Activated CD4-positive, alpha-beta memory T cell treated with anti-CD3 and anti-CD28 coated beads for 36 hours (primary cell): ENCODE results near the gene IRF7. TPM values are rescaled to one million over a fixed set of nuclear protein-coding genes. Genes with fewer than 3 reads are reported as not detected.

Source experiments
- CTCF ChIA-PET: fragments of 350-600 bp; sonication (Branson Sonifier 250); formaldehyde crosslinking; loops from one replicate; lab custom pipeline; 2021; ENCODE audit warnings: antibody characterized with exemption, inconsistent platforms; lab: Charles Lee
- POLR2A ChIA-PET: fragments of 350-600 bp; sonication (Branson Sonifier 250); formaldehyde crosslinking; loops from one replicate; lab custom pipeline; 2021; ENCODE audit warnings: antibody characterized with exemption; lab: Charles Lee
- DNase-seq: peaks from one replicate; pipeline ENCODE4 v3.0.0-alpha.2; 2020
- H3K27ac Mint-ChIP-seq: one replicate; pipeline ENCODE4 v1.8.0; 2021; ENCODE audit warnings: mixed read lengths
- H3K27me3 Mint-ChIP-seq: one replicate; pipeline ENCODE4 v1.8.0; 2021; ENCODE audit warnings: mixed read lengths
- H3K36me3 Mint-ChIP-seq: one replicate; pipeline ENCODE4 v1.8.0; 2021; ENCODE audit warnings: mixed read lengths
- H3K4me1 Mint-ChIP-seq: one replicate; pipeline ENCODE4 v1.8.0; 2021; ENCODE audit warnings: low read depth, mixed read lengths
- H3K4me3 Mint-ChIP-seq: one replicate; pipeline ENCODE4 v1.8.0; 2021; ENCODE audit warnings: mild to moderate bottlenecking, mixed read lengths
- H3K9me3 Mint-ChIP-seq: one replicate; pipeline ENCODE4 v1.8.0; 2021; ENCODE audit warnings: mixed read lengths
- intact Hi-C: fragments of 100-400 bp; cut with micrococcal nuclease; formaldehyde crosslinking; loops from one replicate; pipeline ENCODE4 v1.15.1; 2023
- total RNA-seq, 2 experiments: library from RNA; stranded (reverse); gene quantifications; one replicate each; pipeline ENCODE4 v1.2.3, GENCODE V29; 2021

The IRF7 gene
- total RNA-seq, 2 experiments from 2014 or later = 79.9 to 80.7 TPM

GRCh38 chr11:624705-625635, 9.2 kb upstream of the IRF7 start, which contains the start of gene CDHR5:
Gene CDHR5 (minus strand): TSS chr11:624955. CDS start chr11:624902, 53 bp downstream.
- H3K4me3 Mint-ChIP-seq = no peak within 1 kb of the TSS
- peaks cover 20% of the 10 kb centered on the region for H3K4me1 Mint-ChIP-seq
- H3K36me3 Mint-ChIP-seq = peaks cover 1% of the 10 kb centered on the region
- intact Hi-C loops = no loop called here
- POLR2A ChIA-PET = no interaction called here
- no peaks in the 10 kb centered on the region for H3K9me3 Mint-ChIP-seq
- CTCF ChIA-PET = no interaction called here
- no peak for DNase-seq
- no peak within 1 kb of the TSS for H3K27ac Mint-ChIP-seq
- peaks cover 10% of the 10 kb centered on the region for H3K27me3 Mint-ChIP-seq

GRCh38 chr11:623999-624704, 8.4 kb upstream of the IRF7 start:
- peaks cover 1% of the 10 kb centered on the region for H3K36me3 Mint-ChIP-seq
- ChIA-PET POLR2A (no interaction called here), CTCF (no interaction called here)
- peaks cover 14% of the 10 kb centered on the region for H3K4me1 Mint-ChIP-seq
- no peaks in the 10 kb centered on the region for H3K9me3 Mint-ChIP-seq
- H3K27me3 Mint-ChIP-seq = peaks cover 10% of the 10 kb centered on the region
- no peak overlapping the region for H3K4me3 Mint-ChIP-seq
- DNase-seq = no peak
- intact Hi-C loops = no loop called here
- no peak overlapping the region for H3K27ac Mint-ChIP-seq

GRCh38 chr11:623349-623869, 7.7 kb upstream of the IRF7 start:
- Mint-ChIP-seq H3K4me3 (no peak overlapping the region), H3K9me3 (no peaks in the 10 kb centered on the region), H3K27ac (no peak overlapping the region), H3K4me1 (peaks cover 8% of the 10 kb centered on the region), H3K27me3 (peaks cover 8% of the 10 kb centered on the region), H3K36me3 (peaks cover 1% of the 10 kb centered on the region)
- intact Hi-C loops = no loop called here
- no peak for DNase-seq
- ChIA-PET CTCF (no interaction called here), POLR2A (interaction anchor here (0.6 kb wide), 1 partner anchor 515 kb away, joined by 3 read pairs; no protein-coding TSS in a partner anchor)

GRCh38 chr11:621838-622237, 6.1 kb upstream of the IRF7 start:
- CTCF ChIA-PET = no interaction called here
- Mint-ChIP-seq H3K9me3 (no peaks in the 10 kb centered on the region), H3K4me1 (no peaks in the 10 kb centered on the region), H3K36me3 (peaks cover 1% of the 10 kb centered on the region), H3K4me3 (no peak overlapping the region), H3K27me3 (no peaks in the 10 kb centered on the region), H3K27ac (no peak overlapping the region)
- intact Hi-C loops = no loop called here
- POLR2A ChIA-PET = no interaction called here
- no peak for DNase-seq

- intact Hi-C loops = no loop called here
- POLR2A ChIA-PET = no interaction called here
These were observed 5.4 kb upstream of the IRF7 start for GRCh38 chr11:620935-621814.

GRCh38 chr11:620201-620600, 4.5 kb upstream of the IRF7 start:
- Mint-ChIP-seq H3K27me3 (no peaks in the 10 kb centered on the region), H3K4me1 (peaks cover 2% of the 10 kb centered on the region), H3K27ac (no peak overlapping the region), H3K36me3 (peaks cover 4% of the 10 kb centered on the region), H3K4me3 (no peak overlapping the region), H3K9me3 (no peaks in the 10 kb centered on the region)
- ChIA-PET CTCF (no interaction called here), POLR2A (no interaction called here)
- no peak for DNase-seq
- intact Hi-C loops = no loop called here

More at GRCh38 chr11:620935-621814, 5.4 kb upstream of the IRF7 start:
- Mint-ChIP-seq H3K27me3 (no peaks in the 10 kb centered on the region), H3K9me3 (no peaks in the 10 kb centered on the region), H3K36me3 (peaks cover 1% of the 10 kb centered on the region), H3K4me1 (no peaks in the 10 kb centered on the region), H3K4me3 (no peak overlapping the region), H3K27ac (no peak overlapping the region)
- CTCF ChIA-PET = no interaction called here
- DNase-seq = no peak

- intact Hi-C loops = loop anchor here (5.0 kb wide), 2 partner anchors 42 to 178 kb away; partner anchors contain the start of genes PHRF1 and SLC25A22
- POLR2A ChIA-PET = no interaction called here
- Mint-ChIP-seq H3K27me3 (no peaks in the 10 kb centered on the region), H3K4me1 (peaks cover 3% of the 10 kb centered on the region), H3K9me3 (no peaks in the 10 kb centered on the region), H3K4me3 (no peak overlapping the region), H3K27ac (no peak overlapping the region), H3K36me3 (peaks cover 6% of the 10 kb centered on the region)
- CTCF ChIA-PET = no interaction called here
- DNase-seq = no peak
These were observed 3.9 kb upstream of the IRF7 start for GRCh38 chr11:619628-620050.

GRCh38 chr11:618856-619627, 3.3 kb upstream of the IRF7 start:
- H3K4me3 Mint-ChIP-seq = no peak overlapping the region
- H3K9me3 Mint-ChIP-seq = no peaks in the 10 kb centered on the region
- peaks cover 9% of the 10 kb centered on the region for H3K4me1 Mint-ChIP-seq
- intact Hi-C loops = loop anchor here (5.0 kb wide), 2 partner anchors 42 to 178 kb away; partner anchors contain the start of genes PHRF1 and SLC25A22
- H3K36me3 Mint-ChIP-seq = peaks cover 12% of the 10 kb centered on the region
- ChIA-PET POLR2A (no interaction called here), CTCF (no interaction called here)
- no peak for DNase-seq
- H3K27me3 Mint-ChIP-seq = no peaks in the 10 kb centered on the region
- no peak overlapping the region for H3K27ac Mint-ChIP-seq

GRCh38 chr11:617912-618682, 2.3 kb upstream of the IRF7 start:
- intact Hi-C loops = loop anchor here (2.0 to 5.0 kb wide), 3 partner anchors 41 to 179 kb away; partner anchors contain the start of genes DEAF1, PHRF1, SLC25A22 and TMEM80
- Mint-ChIP-seq H3K27ac (no peak overlapping the region), H3K9me3 (no peaks in the 10 kb centered on the region), H3K4me3 (no peak overlapping the region), H3K4me1 (peaks cover 15% of the 10 kb centered on the region), H3K36me3 (peaks cover 17% of the 10 kb centered on the region), H3K27me3 (no peaks in the 10 kb centered on the region)
- DNase-seq = no peak
- ChIA-PET CTCF (no interaction called here), POLR2A (no interaction called here)

- Mint-ChIP-seq H3K27me3 (no peaks in the 10 kb centered on the region), H3K4me3 (no peak overlapping the region), H3K4me1 (peaks cover 15% of the 10 kb centered on the region), H3K27ac (no peak overlapping the region), H3K36me3 (peaks cover 21% of the 10 kb centered on the region), H3K9me3 (no peaks in the 10 kb centered on the region)
- intact Hi-C loops = loop anchor here (2.0 to 5.0 kb wide), 3 partner anchors 40 to 180 kb away; partner anchors contain the start of genes DEAF1, PHRF1, SLC25A22 and TMEM80
- no peak for DNase-seq
- POLR2A ChIA-PET = no interaction called here
- CTCF ChIA-PET = no interaction called here
These were observed 1.6 kb upstream of the IRF7 start for GRCh38 chr11:617199-617911.
